GM06990 (cell line): ENCODE measurements around the gene ZNF503.

Source experiments
- DNase-seq: peaks from one replicate; pipeline ENCODE4 v3.0.0-alpha.2; 2011; ENCODE audit not compliant: insufficient read length; ENCODE audit errors: extremely low read depth
- H3K27me3 ChIP-seq: replicated peaks from 2 replicates; pipeline ENCODE4 v1.6.0; 2011; ENCODE audit warnings: low read length; ENCODE audit not compliant: control insufficient read depth, insufficient read depth
- H3K36me3 ChIP-seq: 2 replicates; pipeline ENCODE4 v1.5.1; 2011; ENCODE audit warnings: low read length; ENCODE audit not compliant: control insufficient read depth, insufficient read depth
- H3K4me3 ChIP-seq: replicated peaks from 2 replicates; pipeline ENCODE4 v1.5.1; 2011; ENCODE audit warnings: low read depth, mild to moderate bottlenecking, control low read depth, low read length
- CTCF ChIP-seq: IDR thresholded peaks from 2 replicates; pipeline ENCODE4 v1.5.1; 2011; ENCODE audit warnings: low read length, control low read depth, mild to moderate bottlenecking, inconsistent platforms; ENCODE audit not compliant: insufficient read depth, poor library complexity, severe bottlenecking

The ZNF503 gene

GRCh38 chr10:75425291-75426079, 23.9 kb upstream of the ZNF503 start:
- Histone ChIP-seq H3K36me3 (no peaks in the 10 kb centered on the region), H3K4me3 (no peak overlapping the region), H3K27me3 (no peaks in the 10 kb centered on the region; the same call in none of the 2 replicates)
- TF ChIP-seq CTCF = no peak
- DNase-seq = no peak

DNA sequence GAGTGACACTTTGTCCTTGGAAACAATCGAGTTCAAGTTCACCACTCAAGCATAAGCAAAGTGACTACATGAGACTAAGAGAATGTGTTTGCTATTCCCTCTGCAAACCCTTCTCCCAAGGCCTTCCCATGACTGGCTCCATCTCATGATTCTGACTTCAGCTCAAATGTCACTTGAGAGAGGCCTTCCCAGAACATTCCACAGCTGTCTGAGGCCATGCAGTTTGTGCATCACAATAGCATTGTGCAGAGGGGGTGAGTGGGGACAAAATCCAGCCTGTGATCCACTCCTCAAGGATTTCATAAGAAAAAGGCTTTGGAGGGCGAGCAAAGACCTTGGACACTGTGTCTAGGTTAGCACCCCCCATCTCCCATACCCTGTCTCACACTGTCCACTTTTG, 23.0 kb upstream of the ZNF503 start:
- no peak for DNase-seq
- no peak overlapping the region for H3K4me3 ChIP-seq
- no peaks in the 10 kb centered on the region; the same call in none of the 2 replicates for H3K27me3 ChIP-seq
- no peak for TF ChIP-seq CTCF
- H3K36me3 ChIP-seq = no peaks in the 10 kb centered on the region

DNA sequence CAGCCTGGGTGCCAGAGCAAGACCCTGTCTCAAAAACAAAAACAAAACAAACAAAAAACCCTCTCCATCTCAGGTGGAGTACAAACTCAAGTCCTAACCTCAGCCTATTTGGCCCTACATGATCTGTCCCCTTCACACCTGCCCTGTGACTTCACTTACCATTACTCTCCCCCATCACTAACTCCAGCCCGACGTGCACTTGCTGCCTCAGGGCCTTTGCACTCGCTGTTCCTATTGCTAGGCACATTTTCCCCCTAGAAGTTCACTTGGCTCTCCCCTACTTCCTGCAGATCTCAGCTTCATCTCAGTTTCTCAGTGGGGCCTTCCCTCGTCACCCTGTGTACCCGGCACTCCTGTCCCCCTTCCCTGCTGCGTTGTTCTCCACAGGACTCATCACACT, 21.3 kb upstream of the ZNF503 start:
- H3K27me3 ChIP-seq = no peaks in the 10 kb centered on the region; the same call in 1 of the 2 replicates
- H3K36me3 ChIP-seq = no peaks in the 10 kb centered on the region
- no peak for TF ChIP-seq CTCF
- H3K4me3 ChIP-seq = no peak overlapping the region
- no peak for DNase-seq

- no peaks in the 10 kb centered on the region; the same call in none of the 2 replicates for H3K27me3 ChIP-seq
- no peaks in the 10 kb centered on the region for H3K36me3 ChIP-seq
- no peak for DNase-seq
- H3K4me3 ChIP-seq = no peak overlapping the region
- no peak for TF ChIP-seq CTCF
Measured at GRCh38 chr10:75418712-75419111, 17.1 kb upstream of the ZNF503 start.

- no peaks in the 10 kb centered on the region for H3K36me3 ChIP-seq
- H3K4me3 ChIP-seq = no peak overlapping the region
- no peaks in the 10 kb centered on the region; the same call in none of the 2 replicates for H3K27me3 ChIP-seq
- no peak for DNase-seq
- no peak for TF ChIP-seq CTCF
Measured at GRCh38 chr10:75418293-75418692, 16.7 kb upstream of the ZNF503 start.
